H9 (cell line): ENCODE results near the gene NIT2. TPM values are rescaled to one million over a fixed set of nuclear protein-coding genes. Genes with fewer than 3 reads are reported as not detected.

Experiments
- DNase-seq: peaks from one replicate; pipeline ENCODE4 v3.0.0-alpha.2; 2017
- H2AFZ ChIP-seq: one replicate; pipeline ENCODE4 v1.6.1; 2013; ENCODE audit warnings: mild to moderate bottlenecking, low read length, control low read depth, moderate library complexity
- H2AK5ac ChIP-seq: 2 replicates; pipeline ENCODE4 v1.6.1; 2013; ENCODE audit warnings: low read length, control low read depth, mixed read lengths; ENCODE audit not compliant: insufficient read length
- H2BK120ac ChIP-seq: one replicate; pipeline ENCODE4 v1.6.1; 2013; ENCODE audit warnings: low read depth, mild to moderate bottlenecking, low read length, control low read depth, inconsistent platforms; ENCODE audit not compliant: poor library complexity, severe bottlenecking
- H2BK12ac ChIP-seq: 2 replicates; pipeline ENCODE4 v1.6.1; 2013; ENCODE audit warnings: low read length, control low read depth, mixed read lengths, low read depth; ENCODE audit not compliant: insufficient read length
- H2BK15ac ChIP-seq: 2 replicates; pipeline ENCODE4 v1.6.1; 2013; ENCODE audit warnings: low read depth, low read length, control low read depth
- H2BK20ac ChIP-seq: one replicate; pipeline ENCODE4 v1.6.1; 2013; ENCODE audit warnings: low read depth, mild to moderate bottlenecking, low read length, control low read depth, inconsistent platforms; ENCODE audit not compliant: poor library complexity, severe bottlenecking
- H2BK5ac ChIP-seq: 2 replicates; pipeline ENCODE4 v1.6.1; 2013; ENCODE audit warnings: low read length, control low read depth, mixed read lengths; ENCODE audit not compliant: insufficient read length
- H3K14ac ChIP-seq: 2 replicates; pipeline ENCODE4 v1.6.1; 2013; ENCODE audit warnings: low read length, control low read depth; ENCODE audit not compliant: insufficient read depth
- H3K18ac ChIP-seq: 2 replicates; pipeline ENCODE4 v1.6.1; 2013; ENCODE audit warnings: low read depth, mild to moderate bottlenecking, mixed read lengths, low read length, control low read depth; ENCODE audit not compliant: insufficient read length
- H3K23ac ChIP-seq: 2 replicates; pipeline ENCODE4 v1.6.1; 2013; ENCODE audit warnings: low read length, control low read depth, mixed read lengths, low read depth; ENCODE audit not compliant: insufficient read length
- H3K23me2 ChIP-seq: 2 replicates; pipeline ENCODE4 v1.6.1; 2013; ENCODE audit warnings: low read depth, mild to moderate bottlenecking, mixed read lengths, low read length, control low read depth; ENCODE audit not compliant: insufficient read length, poor library complexity, severe bottlenecking
- H3K27ac ChIP-seq: 2 replicates; pipeline ENCODE4 v1.5.1; 2013; ENCODE audit warnings: low read length, control low read depth, mixed read lengths, low read depth; ENCODE audit not compliant: insufficient read length
- H3K27me3 ChIP-seq: 2 replicates; pipeline ENCODE4 v1.6.1; 2013; ENCODE audit warnings: low read length, control low read depth, inconsistent platforms; ENCODE audit not compliant: insufficient read depth
- H3K4ac ChIP-seq: 2 replicates; pipeline ENCODE4 v1.6.1; 2013; ENCODE audit warnings: low read depth, mild to moderate bottlenecking, control low read depth, inconsistent platforms, low read length, moderate library complexity
- H3K4me1 ChIP-seq: 2 replicates; pipeline ENCODE4 v1.6.1; 2013; ENCODE audit warnings: low read length, control low read depth, inconsistent platforms; ENCODE audit not compliant: insufficient read depth
- H3K4me2 ChIP-seq: 2 replicates; pipeline ENCODE4 v1.6.1; 2013; ENCODE audit warnings: low read length, control low read depth, mixed read lengths; ENCODE audit not compliant: insufficient read length, insufficient read depth
- H3K56ac ChIP-seq: 2 replicates; pipeline ENCODE4 v1.6.1; 2013; ENCODE audit warnings: low read depth, mild to moderate bottlenecking, mixed read lengths, low read length, control low read depth; ENCODE audit not compliant: insufficient read length
- H3K79me1 ChIP-seq: 2 replicates; pipeline ENCODE4 v1.6.1; 2013; ENCODE audit warnings: low read depth, mild to moderate bottlenecking, moderate library complexity, low read length, control low read depth, inconsistent platforms; ENCODE audit not compliant: insufficient read depth, poor library complexity, severe bottlenecking
- H3K79me2 ChIP-seq: 2 replicates; pipeline ENCODE4 v1.6.1; 2013; ENCODE audit warnings: low read length, control low read depth, inconsistent platforms; ENCODE audit not compliant: insufficient read depth
- H3K9ac ChIP-seq: 2 replicates; pipeline ENCODE4 v1.6.1; 2013; ENCODE audit warnings: low read length, control low read depth, mixed read lengths; ENCODE audit not compliant: insufficient read length; ENCODE audit errors: extremely low read depth
- H3K9me3 ChIP-seq: one replicate; pipeline ENCODE4 v1.6.1; 2013; ENCODE audit warnings: low read depth, low read length, inconsistent platforms; ENCODE audit not compliant: control insufficient read depth
- H3T11ph ChIP-seq: one replicate; pipeline ENCODE4 v1.6.1; 2013; ENCODE audit warnings: mild to moderate bottlenecking, low read length, control low read depth, inconsistent platforms
- H4K20me1 ChIP-seq: one replicate; pipeline ENCODE4 v1.6.1; 2013; ENCODE audit not compliant: control insufficient read depth, insufficient read length, insufficient read depth
- H4K5ac ChIP-seq: 2 replicates; pipeline ENCODE4 v1.6.1; 2013; ENCODE audit warnings: low read depth, mild to moderate bottlenecking, mixed read lengths, low read length, control low read depth; ENCODE audit not compliant: insufficient read length
- H4K8ac ChIP-seq: replicated peaks from 2 replicates; pipeline ENCODE4 v1.6.1; 2013; ENCODE audit warnings: low read length, control low read depth, mixed read lengths, low read depth; ENCODE audit not compliant: insufficient read length
- H4K91ac ChIP-seq: 2 replicates; pipeline ENCODE4 v1.6.1; 2013; ENCODE audit warnings: low read depth, mild to moderate bottlenecking, moderate library complexity, mixed read lengths, low read length, control low read depth; ENCODE audit not compliant: insufficient read length
- H3K27ac Mint-ChIP-seq, 3 experiments: 2 replicates in 2 of 3; 3 replicates in 1 of 3; pipeline ENCODE4 v1.8.0; 2020 to 2021; ENCODE audit warnings: mixed read lengths in 3 of 3, mild to moderate bottlenecking in 1 of 3, moderate library complexity in 1 of 3
- H3K27me3 Mint-ChIP-seq: 2 replicates; pipeline ENCODE4 v1.8.0; 2021; ENCODE audit warnings: low read depth, mild to moderate bottlenecking, moderate library complexity, mixed read lengths
- H3K36me3 Mint-ChIP-seq, 3 experiments: 2 replicates in 2 of 3; 3 replicates in 1 of 3; pipeline ENCODE4 v1.8.0; 2020 to 2021; ENCODE audit warnings: low read depth in 3 of 3, mixed read lengths in 3 of 3; ENCODE audit not compliant: insufficient read depth in 1 of 3
- H3K4me1 Mint-ChIP-seq, 2 experiments: 2 replicates each; pipeline ENCODE4 v1.8.0; 2020; ENCODE audit warnings: mixed read lengths in 2 of 2
- H3K4me3 Mint-ChIP-seq, 2 experiments: 2 replicates in 1 of 2; 3 replicates in 1 of 2; pipeline ENCODE4 v1.8.0; 2020 to 2021; ENCODE audit warnings: mild to moderate bottlenecking in 2 of 2, mixed read lengths in 2 of 2, moderate library complexity in 1 of 2
- H3K9me3 Mint-ChIP-seq, 2 experiments: 2 replicates in 1 of 2; 3 replicates in 1 of 2; pipeline ENCODE4 v1.8.0; 2020; ENCODE audit warnings: mild to moderate bottlenecking in 2 of 2, mixed read lengths in 2 of 2, moderate library complexity in 1 of 2
- WGBS: extraction: QIAGEN DNeasy Blood & Tissue Kit; methylation state at CpG from one replicate; pipeline ENCODE4 v1.1.7; 2013; ENCODE audit warnings: missing lambda C conversion rate, low lambda C conversion rate, mixed read lengths; ENCODE audit not compliant: insufficient read length; ENCODE audit errors: extremely low coverage; 5-methylcytosine and 5-hydroxymethylcytosine counted together
- total RNA-seq: library from RNA; stranded (reverse); gene quantifications from 2 replicates; pipeline ENCODE4 v1.2.1, GENCODE V29; 2021
- TF ChIP-seq, protein P1 (sequence below): fragments of 200-600 bp; sonication (generic); conservative IDR thresholded peaks from 3 replicates; pipeline ENCODE4 v1.8.0; 2021; ENCODE audit warnings: antibody characterized with exemption, mild to moderate bottlenecking

NIT2 gene
- total RNA-seq, 1 experiment from 2014 or later, result 26.6 TPM

GRCh38 chr3:100331660-100332059 is 2.9 kb upstream of the NIT2 start:
- H2BK12ac ChIP-seq, result no peak overlapping the region
- H2BK20ac ChIP-seq, result no peak overlapping the region
- H2AK5ac ChIP-seq, result no peak overlapping the region
- H3K27ac Mint-ChIP-seq, result no peak overlapping the region
- no peak overlapping the region for H3K4ac ChIP-seq
- no peak overlapping the region for H3K27ac ChIP-seq
- no peak overlapping the region for H4K91ac ChIP-seq
- no peak overlapping the region for H2BK120ac ChIP-seq
- no peak overlapping the region for H3T11ph ChIP-seq
- H3K18ac ChIP-seq, result no peak overlapping the region
- no CpG with 5 or more reads among the region's 4 CpGs for WGBS
- no peak overlapping the region for H2BK5ac ChIP-seq
- no peaks in the 10 kb centered on the region for H3K79me1 ChIP-seq
- no peaks in the 10 kb centered on the region for H3K27me3 ChIP-seq
- H3K27me3 Mint-ChIP-seq, result peaks cover 11% of the 10 kb centered on the region
- no peaks in the 10 kb centered on the region for H3K4me1 ChIP-seq
- H3K36me3 Mint-ChIP-seq, result peaks cover 8 to 14% (median 14%) of the 10 kb centered on the region in 3 experiments; a peak in 6 of 7 replicates
- no peaks in the 10 kb centered on the region for H3K9me3 ChIP-seq
- H2AFZ ChIP-seq, result no peak overlapping the region
- H4K5ac ChIP-seq, result no peak overlapping the region
- no peak overlapping the region for H4K8ac ChIP-seq
- H3K4me3 Mint-ChIP-seq, result no peak overlapping the region
- H3K79me2 ChIP-seq, result no peaks in the 10 kb centered on the region
- H2BK15ac ChIP-seq, result no peak overlapping the region
- no peak overlapping the region for H3K14ac ChIP-seq
- peaks cover 16 to 17% of the 10 kb centered on the region in 2 experiments for H3K4me1 Mint-ChIP-seq
- DNase-seq, result no peak
- peaks cover 5% of the 10 kb centered on the region for H3K23me2 ChIP-seq
- H3K9ac ChIP-seq, result no peak overlapping the region
- no peak overlapping the region for H3K56ac ChIP-seq
- H3K9me3 Mint-ChIP-seq, result peaks cover 9 to 14% of the 10 kb centered on the region in 2 experiments
- no peak overlapping the region for H3K4me2 ChIP-seq
- H4K20me1 ChIP-seq, result no peaks in the 10 kb centered on the region
- TF ChIP-seq, protein P1, sequence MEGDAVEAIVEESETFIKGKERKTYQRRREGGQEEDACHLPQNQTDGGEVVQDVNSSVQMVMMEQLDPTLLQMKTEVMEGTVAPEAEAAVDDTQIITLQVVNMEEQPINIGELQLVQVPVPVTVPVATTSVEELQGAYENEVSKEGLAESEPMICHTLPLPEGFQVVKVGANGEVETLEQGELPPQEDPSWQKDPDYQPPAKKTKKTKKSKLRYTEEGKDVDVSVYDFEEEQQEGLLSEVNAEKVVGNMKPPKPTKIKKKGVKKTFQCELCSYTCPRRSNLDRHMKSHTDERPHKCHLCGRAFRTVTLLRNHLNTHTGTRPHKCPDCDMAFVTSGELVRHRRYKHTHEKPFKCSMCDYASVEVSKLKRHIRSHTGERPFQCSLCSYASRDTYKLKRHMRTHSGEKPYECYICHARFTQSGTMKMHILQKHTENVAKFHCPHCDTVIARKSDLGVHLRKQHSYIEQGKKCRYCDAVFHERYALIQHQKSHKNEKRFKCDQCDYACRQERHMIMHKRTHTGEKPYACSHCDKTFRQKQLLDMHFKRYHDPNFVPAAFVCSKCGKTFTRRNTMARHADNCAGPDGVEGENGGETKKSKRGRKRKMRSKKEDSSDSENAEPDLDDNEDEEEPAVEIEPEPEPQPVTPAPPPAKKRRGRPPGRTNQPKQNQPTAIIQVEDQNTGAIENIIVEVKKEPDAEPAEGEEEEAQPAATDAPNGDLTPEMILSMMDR, result no peak
- H3K23ac ChIP-seq, result no peak overlapping the region
